Activated CD8-positive, alpha-beta memory T cell treated with anti-CD3 and anti-CD28 coated beads for 1 hour (primary cell): ENCODE data around the gene FXYD2.
A peak's percentile ranks its signal among the peaks of the same experiment; 100 is the strongest.

ENCODE experiments used
- DNase-seq, 2 donors: peaks; one replicate each; pipeline ENCODE4 v3.0.0-alpha.2; 2020; ENCODE audit warnings: low read depth in 1 of 2; ENCODE audit errors: extremely low read depth in 1 of 2

Gene FXYD2

GRCh38 chr11:117836077-117836960, 11.8 kb upstream of the FXYD2 start:
- DNase-seq, result no peak

- no peak for DNase-seq
These were observed 11.0 kb upstream of the FXYD2 start for GRCh38 chr11:117835576-117835975.

- no peak for DNase-seq
These were observed 10.4 kb upstream of the FXYD2 start for GRCh38 chr11:117834838-117835443.

GRCh38 chr11:117834068-117834810, 9.7 kb upstream of the FXYD2 start:
- no peak for DNase-seq

- no peak for DNase-seq
These were observed 8.9 kb upstream of the FXYD2 start for GRCh38 chr11:117833401-117833891.

- no peak for DNase-seq
These were observed 8.0 kb upstream of the FXYD2 start for GRCh38 chr11:117832511-117832910.

GRCh38 chr11:117831661-117832415, 7.3 kb upstream of the FXYD2 start:
- no peak for DNase-seq

- DNase-seq, result no peak
These were observed 6.3 kb upstream of the FXYD2 start for GRCh38 chr11:117830674-117831351.

GRCh38 chr11:117830072-117830471, 5.5 kb upstream of the FXYD2 start:
- no peak for DNase-seq

- DNase-seq, result no peak
These were observed 4.8 kb upstream of the FXYD2 start for GRCh38 chr11:117829369-117829725.

GRCh38 chr11:117828611-117829368, 4.2 kb upstream of the FXYD2 start:
- peak; percentile 82 to 84 for DNase-seq

GRCh38 chr11:117827521-117828511, 3.3 kb upstream of the FXYD2 start:
- no peak for DNase-seq

- no peak for DNase-seq
These were observed 2.3 kb upstream of the FXYD2 start for GRCh38 chr11:117826832-117827231.

GRCh38 chr11:117826190-117826570, 1.6 kb upstream of the FXYD2 start:
- DNase-seq, result no peak

GRCh38 chr11:117825538-117826189, 1.1 kb upstream of the FXYD2 start:
- no peak for DNase-seq

GRCh38 chr11:117823946-117824420, 561 bp downstream of the FXYD2 start:
- no peak for DNase-seq

- no peak for DNase-seq
These were observed 1.1 kb downstream of the FXYD2 start for GRCh38 chr11:117823294-117823945.
